HG02973 (cell line): ENCODE results near the gene CHTF18.

Experiments used
- ATAC-seq: cut with Tn5 transposase; IDR thresholded peaks from one replicate; pipeline ENCODE4 v1.9.1; 2021; ENCODE audit warnings: moderate library complexity; ENCODE audit not compliant: unreplicated experiment

Gene CHTF18

DNA sequence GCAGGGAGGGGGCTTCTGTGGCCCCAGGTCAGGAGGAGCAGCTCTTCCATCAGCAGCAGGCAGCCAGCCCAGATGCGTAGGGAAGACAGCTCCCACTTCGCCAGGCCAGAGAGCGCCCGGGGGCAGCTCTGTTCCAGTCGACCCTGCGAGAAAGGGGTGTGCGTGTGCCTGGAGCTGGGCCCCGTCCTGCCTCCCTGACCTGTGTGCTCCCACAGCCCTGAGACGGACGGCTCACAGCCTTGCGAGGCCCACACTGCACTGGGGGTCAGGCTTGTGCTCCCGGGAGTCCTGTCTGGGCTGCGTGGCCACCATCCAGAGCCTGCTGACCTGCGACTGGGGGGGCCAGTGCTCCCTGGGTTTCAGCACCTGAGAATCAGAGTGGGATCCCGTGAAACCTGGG is 28.4 kb upstream of the CHTF18 start:
- ATAC-seq: no peak

DNA sequence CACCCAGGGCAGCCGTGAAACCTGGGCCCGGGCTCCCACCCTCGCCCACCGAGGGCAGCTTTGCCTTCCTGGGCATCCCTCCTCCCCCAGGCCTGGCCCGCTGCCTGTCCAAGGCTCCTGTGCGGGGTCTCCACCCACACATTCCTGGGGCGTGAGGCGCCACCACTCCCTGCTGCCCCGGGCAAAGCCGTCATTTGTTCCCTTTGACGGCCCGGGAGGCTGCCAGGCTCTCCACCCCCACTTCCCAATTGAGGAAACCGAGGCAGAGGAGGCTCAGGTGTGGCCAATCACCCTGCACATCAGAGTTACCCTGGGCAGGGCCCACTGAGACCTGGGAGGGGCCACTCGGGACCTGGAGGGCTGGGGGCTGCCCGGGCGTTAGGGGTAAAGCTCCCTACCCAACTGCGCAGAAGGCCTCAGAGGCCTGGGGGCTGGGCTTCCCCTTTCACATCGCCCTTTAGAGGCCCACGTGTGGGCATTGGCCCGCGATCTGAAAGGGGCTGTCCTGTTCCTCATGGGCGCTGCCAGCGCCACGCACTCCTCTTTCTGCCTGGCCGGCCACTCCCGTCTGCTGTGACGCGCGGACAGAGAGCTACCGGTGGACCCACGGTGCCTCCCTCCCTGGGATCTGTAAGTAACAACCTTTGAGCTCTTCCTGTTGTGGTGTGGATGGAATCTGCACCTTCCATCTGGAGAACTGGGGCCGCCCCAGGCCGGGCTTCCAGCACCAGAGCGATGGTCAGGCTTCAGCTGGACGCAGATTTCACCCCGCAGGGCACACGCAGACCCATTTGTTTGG is 27.7 kb upstream of the CHTF18 start, which contains the start of gene MSLN:
MSLN (plus strand) TSS at position 190 of the 799 bp plus-strand sequence. CDS start 1,947 bp downstream, outside the sequence.
- ATAC-seq: no peak

DNA sequence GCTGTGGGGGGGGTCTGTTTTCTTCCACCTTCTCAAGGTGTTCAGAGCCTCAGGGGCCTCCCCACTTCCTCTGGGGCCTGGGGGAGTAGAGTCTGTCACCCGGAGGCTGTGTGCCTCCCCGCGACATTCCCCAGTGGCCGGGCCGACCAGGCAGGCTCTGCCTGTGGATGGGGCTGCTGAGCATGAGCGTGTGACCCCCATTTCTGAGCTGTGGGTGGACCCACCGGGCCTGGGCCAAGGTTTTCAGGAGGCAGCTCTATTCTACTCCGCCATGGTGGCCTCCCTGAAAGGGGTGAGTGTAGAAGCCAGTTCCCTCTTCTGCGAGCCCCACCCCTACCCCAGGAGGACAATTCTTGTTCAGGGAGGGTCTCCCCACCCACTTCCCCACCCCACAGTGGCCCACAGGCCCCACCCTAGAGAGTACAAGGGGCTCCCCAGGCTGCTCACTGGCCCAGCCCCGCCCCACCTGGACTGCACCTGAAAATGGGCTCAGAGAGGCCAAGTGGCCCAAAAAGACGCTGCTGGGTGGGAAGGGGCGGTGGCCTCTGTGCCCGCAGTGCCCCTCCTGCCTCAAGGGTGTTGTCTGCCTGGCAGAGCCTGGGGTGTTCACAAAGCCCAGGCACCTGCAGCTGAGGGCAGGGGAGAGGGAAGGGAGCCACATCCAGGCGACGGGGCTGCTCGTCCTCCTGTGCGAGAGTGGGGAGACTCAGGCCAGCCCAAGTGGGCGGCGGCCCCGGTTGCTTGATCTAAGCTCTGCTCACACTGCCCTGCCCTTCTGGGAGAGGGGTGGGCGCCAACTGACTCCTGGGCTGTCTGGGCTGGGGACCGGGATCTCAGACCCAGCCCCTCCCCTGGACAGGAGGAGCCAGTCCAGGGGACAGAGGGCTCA is 26.6 kb upstream of the CHTF18 start:
- no peak for ATAC-seq

DNA sequence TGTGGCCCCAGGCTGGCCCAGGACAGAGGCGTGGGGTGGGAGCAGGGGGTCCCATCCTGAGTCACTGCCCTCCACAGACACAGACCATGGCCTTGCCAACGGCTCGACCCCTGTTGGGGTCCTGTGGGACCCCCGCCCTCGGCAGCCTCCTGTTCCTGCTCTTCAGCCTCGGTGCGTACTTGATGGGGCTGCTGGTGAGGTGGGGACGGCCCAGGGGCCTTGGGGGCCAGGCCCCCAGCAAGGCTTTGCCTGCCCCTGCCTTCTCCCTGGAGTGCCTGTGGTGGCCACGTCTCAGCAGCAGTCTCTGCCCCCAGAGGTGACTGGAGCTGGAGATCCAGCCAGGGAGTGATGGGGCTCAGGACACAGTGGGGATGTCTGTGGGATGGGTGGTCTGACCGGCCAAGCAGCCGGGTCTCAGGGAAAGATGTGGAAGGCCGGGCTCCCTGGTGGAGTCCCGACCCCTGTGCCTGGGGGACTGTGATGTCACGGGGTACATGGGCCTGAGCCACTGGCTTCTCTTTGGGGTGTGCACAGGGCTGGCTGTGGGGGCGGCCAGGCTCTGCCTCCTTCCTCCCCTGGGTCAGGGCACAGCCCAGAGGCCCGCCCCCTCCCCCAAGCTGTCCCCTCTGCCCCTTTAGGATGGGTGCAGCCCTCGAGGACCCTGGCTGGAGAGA is 25.7 kb upstream of the CHTF18 start:
- ATAC-seq: no peak

DNA sequence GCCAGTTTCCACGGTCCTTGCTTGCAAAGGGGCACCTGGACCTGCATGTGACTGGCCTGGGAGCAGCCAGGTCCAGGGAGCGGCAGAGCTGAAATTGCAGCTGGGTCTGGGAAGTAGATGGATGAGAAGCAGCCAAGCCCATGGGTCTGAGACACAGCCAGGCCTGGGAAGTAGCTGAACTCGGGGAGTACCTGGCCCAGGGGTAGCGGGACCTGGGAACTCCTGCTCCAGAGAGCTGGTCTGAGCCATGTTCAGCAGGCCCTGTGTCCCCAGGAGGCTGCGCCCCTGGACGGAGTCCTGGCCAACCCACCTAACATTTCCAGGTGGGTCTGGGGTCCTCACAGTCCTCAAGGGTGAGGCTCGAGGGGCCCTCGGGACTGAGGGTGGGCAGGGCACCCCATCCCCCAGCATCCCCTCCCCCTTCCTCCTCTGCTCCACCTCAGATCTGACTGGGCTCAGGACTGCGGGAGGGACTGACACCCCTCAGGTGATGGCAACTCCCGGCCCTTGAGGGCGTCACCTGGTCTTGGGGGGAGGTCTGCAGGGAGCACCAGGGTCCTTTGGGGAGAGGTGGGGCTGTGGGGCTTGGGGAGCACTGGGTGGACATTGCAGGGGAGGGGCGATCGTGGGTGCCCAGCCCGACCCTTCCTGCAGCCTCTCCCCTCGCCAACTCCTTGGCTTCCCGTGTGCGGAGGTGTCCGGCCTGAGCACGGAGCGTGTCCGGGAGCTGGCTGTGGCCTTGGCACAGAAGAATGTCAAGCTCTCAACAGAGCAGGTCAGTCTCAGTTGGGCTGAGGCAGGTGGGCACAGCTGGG is 24.8 kb upstream of the CHTF18 start:
- no peak for ATAC-seq

DNA sequence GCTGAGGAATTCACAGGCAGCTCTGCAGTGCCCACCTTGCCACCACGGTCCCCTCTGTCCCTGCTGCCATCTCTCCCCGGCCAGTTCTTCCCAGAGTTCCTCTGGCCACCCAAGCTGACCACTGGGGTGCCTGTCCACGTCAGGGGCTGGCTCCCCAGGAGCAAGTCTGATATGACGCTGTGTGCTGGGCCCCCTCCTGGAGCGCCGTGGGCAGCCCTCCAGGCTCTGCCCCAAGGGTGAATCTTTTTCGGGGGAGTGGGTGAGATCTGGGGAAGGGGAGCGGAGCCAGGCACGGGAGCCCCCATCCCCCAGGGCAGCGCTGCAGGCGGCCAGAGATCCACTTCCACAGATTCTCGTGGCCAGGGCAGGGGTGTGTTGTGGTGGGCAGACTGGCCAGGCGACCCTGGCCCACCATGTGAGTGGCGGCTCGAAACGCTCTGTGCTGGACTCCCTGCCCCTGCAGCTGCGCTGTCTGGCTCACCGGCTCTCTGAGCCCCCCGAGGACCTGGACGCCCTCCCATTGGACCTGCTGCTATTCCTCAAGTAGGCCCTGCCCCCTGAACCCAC is 24.2 kb upstream of the CHTF18 start:
- no peak for ATAC-seq

DNA sequence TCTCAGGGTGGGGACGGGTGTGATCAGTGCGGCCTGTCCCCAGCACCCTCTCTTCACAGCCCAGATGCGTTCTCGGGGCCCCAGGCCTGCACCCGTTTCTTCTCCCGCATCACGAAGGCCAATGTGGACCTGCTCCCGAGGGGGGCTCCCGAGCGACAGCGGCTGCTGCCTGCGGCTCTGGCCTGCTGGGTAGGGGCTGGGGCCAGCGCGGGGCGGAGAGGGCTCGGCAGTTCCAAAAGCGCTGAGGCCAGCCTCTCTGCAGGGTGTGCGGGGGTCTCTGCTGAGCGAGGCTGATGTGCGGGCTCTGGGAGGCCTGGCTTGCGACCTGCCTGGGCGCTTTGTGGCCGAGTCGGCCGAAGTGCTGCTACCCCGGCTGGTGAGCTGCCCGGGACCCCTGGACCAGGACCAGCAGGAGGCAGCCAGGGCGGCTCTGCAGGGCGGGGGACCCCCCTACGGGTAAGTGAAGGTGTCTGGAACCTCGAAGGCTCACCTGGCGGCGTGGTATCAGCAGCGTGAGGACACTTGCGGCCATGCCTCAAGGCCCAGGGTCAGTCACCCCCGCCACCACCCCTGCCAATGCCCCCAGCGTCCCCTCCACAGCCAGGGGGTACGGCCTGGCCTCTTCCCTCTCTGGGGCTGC is 23.5 kb upstream of the CHTF18 start:
- no peak for ATAC-seq

DNA sequence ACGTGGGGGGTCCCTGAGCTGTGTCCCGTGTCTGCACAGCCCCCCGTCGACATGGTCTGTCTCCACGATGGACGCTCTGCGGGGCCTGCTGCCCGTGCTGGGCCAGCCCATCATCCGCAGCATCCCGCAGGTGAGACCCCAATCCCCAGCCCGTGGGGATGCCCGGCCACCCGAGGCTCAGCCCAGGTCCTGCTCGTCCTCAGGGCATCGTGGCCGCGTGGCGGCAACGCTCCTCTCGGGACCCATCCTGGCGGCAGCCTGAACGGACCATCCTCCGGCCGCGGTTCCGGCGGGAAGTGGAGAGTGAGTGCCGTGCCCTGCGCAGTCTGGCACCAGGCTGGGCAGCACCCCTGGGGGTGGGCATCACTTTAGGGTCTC is 22.9 kb upstream of the CHTF18 start:
- ATAC-seq: no peak

DNA sequence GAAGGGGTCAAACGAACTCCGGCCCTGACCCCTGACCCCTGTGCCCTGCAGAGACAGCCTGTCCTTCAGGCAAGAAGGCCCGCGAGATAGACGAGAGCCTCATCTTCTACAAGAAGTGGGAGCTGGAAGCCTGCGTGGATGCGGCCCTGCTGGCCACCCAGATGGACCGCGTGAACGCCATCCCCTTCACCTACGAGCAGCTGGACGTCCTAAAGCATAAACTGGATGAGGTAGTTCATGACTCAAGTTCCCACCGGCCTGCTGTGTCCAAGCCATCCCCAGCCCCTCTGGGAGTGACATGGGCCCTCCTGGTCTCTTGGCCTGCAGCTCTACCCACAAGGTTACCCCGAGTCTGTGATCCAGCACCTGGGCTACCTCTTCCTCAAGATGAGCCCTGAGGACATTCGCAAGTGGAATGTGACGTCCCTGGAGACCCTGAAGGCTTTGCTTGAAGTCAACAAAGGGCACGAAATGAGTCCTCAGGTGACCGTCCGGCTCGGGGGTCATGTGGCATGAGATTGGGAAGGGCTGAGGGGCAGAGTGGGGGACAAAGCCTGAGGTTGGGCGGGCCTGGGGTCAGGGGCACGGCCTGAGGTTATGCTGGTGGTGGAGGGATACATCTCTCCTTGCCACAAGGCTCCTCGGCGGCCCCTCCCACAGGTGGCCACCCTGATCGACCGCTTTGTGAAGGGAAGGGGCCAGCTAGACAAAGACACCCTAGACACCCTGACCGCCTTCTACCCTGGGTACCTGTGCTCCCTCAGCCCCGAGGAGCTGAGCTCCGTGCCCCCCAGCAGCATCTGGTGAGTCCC is 22.2 kb upstream of the CHTF18 start:
- ATAC-seq: no peak

DNA sequence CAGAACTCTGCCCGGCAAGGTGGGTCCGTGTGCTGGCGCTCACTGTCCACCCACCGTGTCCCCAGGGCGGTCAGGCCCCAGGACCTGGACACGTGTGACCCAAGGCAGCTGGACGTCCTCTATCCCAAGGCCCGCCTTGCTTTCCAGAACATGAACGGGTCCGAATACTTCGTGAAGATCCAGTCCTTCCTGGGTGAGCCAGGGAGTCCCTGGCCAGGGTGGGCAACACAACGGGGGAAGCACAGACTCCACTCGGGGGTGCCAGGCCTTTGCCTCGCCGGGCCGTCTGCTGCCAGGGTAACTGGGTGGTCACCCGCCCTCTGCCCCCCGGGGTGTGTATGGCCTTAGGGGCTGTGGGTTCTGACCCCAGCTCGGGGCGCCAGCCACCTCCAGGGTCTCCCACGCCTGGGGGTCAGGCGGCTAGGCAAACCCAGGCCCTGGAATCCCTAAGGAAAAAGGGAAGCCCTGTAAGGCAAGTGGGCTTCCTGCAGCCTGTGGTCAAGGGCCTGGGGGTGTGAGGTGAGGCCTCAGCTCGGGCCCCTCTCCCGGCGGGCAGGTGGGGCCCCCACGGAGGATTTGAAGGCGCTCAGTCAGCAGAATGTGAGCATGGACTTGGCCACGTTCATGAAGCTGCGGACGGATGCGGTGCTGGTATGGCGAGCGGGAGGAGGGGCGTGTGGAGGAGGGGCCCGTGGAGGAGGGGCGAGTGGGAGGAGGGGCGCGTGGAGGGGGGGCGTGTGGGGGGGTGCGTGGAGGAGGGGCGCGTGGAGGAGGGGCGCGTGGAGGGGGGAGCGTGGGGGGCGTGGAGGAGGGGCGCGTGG is 21.4 kb upstream of the CHTF18 start:
- no peak for ATAC-seq

DNA sequence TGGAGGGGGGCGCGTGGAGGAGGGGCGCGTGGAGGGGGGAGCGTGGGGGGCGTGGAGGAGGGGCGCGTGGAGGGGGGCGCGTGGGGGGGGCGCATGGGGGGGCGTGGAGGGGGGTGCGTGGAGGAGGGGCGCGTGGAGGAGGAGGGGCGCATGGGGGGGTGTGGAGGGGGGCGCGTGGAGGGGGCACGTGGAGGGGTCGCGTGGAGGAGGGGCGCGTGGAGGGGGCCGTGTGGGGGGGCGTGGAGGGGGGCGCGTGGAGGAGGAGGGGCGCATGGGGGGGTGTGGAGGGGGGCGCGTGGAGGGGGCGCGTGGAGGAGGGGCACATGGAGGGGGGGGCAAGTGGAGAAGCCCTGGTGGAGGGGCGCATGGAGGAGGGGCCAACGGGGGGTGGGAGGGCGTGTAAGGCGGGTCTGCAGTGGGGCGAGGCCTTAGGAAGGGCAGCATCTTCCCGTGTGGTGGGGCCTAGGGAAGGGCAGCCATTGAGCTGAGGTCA is 20.6 kb upstream of the CHTF18 start:
- ATAC-seq: no peak

DNA sequence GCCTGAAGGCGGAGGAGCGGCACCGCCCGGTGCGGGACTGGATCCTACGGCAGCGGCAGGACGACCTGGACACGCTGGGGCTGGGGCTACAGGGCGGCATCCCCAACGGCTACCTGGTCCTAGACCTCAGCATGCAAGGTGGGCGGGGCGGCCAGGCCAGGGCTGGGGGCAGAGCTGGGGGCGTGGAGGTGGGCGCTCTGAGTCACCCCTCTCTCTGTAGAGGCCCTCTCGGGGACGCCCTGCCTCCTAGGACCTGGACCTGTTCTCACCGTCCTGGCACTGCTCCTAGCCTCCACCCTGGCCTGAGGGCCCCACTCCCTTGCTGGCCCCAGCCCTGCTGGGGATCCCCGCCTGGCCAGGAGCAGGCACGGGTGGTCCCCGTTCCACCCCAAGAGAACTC is 20.0 kb upstream of the CHTF18 start:
- ATAC-seq: no peak

DNA sequence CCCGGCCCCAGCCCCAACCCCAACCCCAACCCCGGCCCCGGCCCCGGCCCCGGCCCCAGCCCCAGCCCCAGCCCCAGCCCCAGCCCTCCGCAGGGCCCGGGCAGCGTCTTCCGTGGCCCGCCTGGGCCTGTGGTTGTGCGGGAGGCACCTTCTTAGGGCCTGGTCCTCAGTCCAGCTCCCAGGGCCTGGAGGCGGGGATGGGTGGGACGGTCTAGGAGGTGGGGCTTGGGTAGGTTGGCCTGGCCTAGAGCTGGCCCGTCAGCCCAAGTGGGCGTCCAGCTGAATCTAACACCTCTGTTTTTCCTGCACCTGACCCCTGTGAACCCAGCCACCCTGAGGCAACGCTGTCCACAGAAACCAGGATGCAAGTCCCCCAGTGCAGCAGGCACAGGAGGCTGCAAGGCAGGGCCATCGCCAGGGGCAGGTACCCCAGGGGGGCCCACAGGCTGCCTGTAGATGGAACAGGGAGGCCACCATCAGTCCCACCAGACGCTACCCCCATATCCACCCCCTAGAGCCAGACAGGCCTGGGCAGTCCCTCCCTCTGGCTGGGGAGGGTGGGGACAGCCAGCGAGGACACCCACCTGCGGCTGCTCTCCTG is 19.1 kb upstream of the CHTF18 start:
- ATAC-seq: no peak

DNA sequence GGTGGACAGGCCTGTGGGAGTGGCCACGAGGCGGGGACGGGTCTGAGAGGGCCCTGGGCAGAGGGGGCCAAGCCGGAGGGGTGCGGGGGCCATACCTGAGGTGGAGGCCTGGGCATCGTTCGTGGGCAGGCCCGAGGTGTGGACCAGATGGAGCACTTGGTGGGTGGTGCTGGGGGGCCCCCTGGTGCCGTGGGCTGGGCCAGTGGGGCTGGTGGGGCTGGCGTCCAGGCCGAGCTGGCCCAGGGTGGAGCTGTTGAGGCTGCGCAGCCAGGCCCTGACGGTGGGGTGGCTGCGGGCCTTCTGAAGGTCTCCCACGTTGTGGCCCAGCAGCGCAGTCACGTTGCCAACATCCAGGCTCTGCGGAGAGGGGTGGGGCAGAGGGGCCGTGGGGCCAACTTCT is 18.5 kb upstream of the CHTF18 start:
- ATAC-seq: no peak

DNA sequence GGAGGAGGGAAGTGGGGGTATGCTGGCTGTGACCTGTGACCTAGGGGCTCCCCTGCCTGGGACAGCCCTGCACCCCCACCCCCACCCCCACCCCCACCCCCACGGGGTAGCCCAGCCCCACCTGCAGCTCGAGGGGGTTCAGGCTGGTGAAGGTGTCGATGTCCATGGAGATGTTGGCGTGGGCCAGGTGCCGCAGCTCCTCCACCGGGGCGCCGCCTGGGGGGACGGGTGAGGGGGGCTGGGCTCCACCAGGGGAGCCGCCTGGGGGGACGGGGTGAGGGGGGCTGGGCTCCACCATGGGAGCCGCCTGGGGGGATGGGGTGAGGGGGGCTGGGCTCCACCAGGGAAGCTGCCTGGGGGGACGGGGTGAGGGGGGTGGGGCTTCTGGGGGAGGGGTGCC is 18.0 kb upstream of the CHTF18 start:
- no peak for ATAC-seq

DNA sequence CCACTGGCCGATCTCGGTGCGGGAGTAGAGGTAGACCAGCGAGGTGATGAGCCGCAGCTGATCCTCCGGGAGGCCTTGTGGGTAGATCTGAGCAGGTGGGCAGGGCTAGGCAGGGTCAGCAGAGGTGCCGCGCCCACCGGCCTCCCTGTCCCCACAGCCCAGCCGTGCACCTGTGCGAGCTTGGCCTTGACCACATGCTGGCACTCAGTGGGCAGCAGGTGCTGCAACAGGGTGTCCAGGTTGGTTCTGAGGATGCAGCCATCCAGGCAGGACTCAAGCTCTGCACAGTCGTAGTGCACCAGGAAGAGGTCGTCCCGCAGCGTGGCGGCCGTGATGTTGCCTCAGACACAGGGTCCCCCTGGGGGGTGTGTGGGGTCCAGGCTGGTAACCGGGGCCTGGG is 15.5 kb upstream of the CHTF18 start:
- ATAC-seq: no peak

DNA sequence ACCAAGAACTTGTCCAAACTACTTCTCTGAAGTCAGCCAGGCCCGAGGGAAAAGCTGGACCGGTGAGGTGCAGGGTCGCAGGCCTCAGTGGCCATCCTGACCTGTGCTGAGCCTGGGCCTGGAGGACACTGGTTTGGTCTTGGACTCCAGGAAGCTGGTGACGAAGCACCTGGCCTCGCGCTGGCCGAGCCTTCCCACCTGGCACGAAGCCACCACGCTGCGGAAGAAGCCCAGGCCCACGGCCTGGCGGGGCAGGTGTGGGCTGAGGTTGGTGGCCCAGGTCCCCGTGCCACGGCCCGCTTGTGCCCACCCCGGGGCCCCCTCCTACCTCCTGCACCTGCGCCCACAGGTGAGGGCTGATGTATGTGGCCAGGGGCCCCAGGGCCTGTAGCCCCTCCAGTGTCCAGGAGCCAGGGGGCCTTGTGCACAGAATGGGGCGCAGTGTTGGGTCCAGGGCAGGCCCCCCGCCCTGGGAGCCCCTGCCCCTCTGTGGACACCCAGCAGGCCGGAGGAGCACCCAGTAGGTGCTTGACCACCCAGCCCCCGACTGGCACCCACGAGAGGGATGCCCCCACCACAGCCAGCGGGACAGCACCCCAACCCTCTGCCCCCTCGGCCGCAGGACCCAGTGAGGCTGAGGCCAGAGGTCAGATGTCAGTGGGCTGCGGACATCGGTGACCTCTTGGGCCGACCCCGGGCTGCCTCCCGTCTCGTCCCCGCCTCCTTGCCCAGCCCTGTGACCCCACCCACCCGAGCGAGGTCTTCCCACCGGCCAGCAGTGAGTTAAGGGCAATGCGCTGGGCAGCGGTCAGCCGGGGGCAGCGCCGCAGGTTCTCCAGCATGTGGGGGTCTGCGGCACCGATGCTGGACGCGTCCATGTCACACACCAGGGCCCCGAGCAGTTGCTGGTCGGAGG is 14.1 kb upstream of the CHTF18 start:
- no peak for ATAC-seq
